Bronchial epithelial cell (primary cell): ENCODE results near the gene MLST8. TPM values are rescaled to one million over a fixed set of nuclear protein-coding genes. Genes with fewer than 3 reads are reported as not detected.
A peak's percentile ranks its signal among the peaks of the same experiment; 100 is the strongest.

Source experiments
- DNase-seq: peaks from one replicate; pipeline ENCODE4 v3.0.0-alpha.2; 2010; ENCODE audit warnings: low read depth
- FAIRE-seq: peaks from 2 replicates; lab custom pipeline; 2011; peaks lifted over from hg19 to GRCh38; lab: Jason Lieb, UNC
- H3K27me3 ChIP-seq: 2 replicates; pipeline ENCODE4 v1.5.1; 2011; ENCODE audit warnings: low read length; ENCODE audit not compliant: control insufficient read depth, insufficient read depth
- H3K36me3 ChIP-seq: 2 replicates; pipeline ENCODE4 v1.5.1; 2011; ENCODE audit warnings: low read length; ENCODE audit not compliant: control insufficient read depth, insufficient read depth
- H3K4me3 ChIP-seq: 2 replicates; pipeline ENCODE4 v1.5.1; 2011; ENCODE audit warnings: mild to moderate bottlenecking, low read depth, low read length, control low read depth
- CTCF ChIP-seq: IDR thresholded peaks from 2 replicates; pipeline ENCODE4 v1.5.1; 2011; ENCODE audit warnings: mild to moderate bottlenecking, moderate library complexity, low read length, control low read depth, inconsistent platforms; ENCODE audit not compliant: insufficient read depth, severe bottlenecking
- total RNA-seq: library from RNA; depleted of rRNA; stranded (reverse); fragments of >200 nt; gene quantifications from 2 replicates; pipeline ENCODE4 v1.2.1, GENCODE V29; 2014

MLST8 gene
- total RNA-seq, 1 donor from 2014 or later, result 11.6 TPM

GRCh38 chr16:2204416-2205103, 694 bp upstream of the MLST8 start:
- Histone ChIP-seq H3K27me3 (no peaks in the 10 kb centered on the region), H3K4me3 (peak overlapping the region; percentile 65), H3K36me3 (peaks cover 14% of the 10 kb centered on the region)
- DNase-seq (no peak), FAIRE-seq (no peak)
- TF ChIP-seq CTCF, result no peak

- peak overlapping the region; percentile 65 for H3K4me3 ChIP-seq
- TF ChIP-seq CTCF, result no peak
- H3K27me3 ChIP-seq, result no peaks in the 10 kb centered on the region
- H3K36me3 ChIP-seq, result peaks cover 15% of the 10 kb centered on the region
- FAIRE-seq (no peak), DNase-seq (no peak)
These were observed 686 bp downstream of the MLST8 start for GRCh38 chr16:2205967-2206313.

GRCh38 chr16:2206420-2206779, 1.1 kb downstream of the MLST8 start:
- H3K36me3 ChIP-seq, result peaks cover 15% of the 10 kb centered on the region
- DNase-seq, result no peak
- FAIRE-seq, result no peak
- H3K27me3 ChIP-seq, result no peaks in the 10 kb centered on the region
- H3K4me3 ChIP-seq, result peak overlapping the region; percentile 65
- TF ChIP-seq CTCF, result no peak

- Histone ChIP-seq H3K27me3 (no peaks in the 10 kb centered on the region), H3K36me3 (peaks cover 17% of the 10 kb centered on the region), H3K4me3 (no peak overlapping the region)
- no peak for FAIRE-seq
- no peak for TF ChIP-seq CTCF
- DNase-seq, result no peak
These were observed 1.7 kb downstream of the MLST8 start for GRCh38 chr16:2206780-2207433.

- DNase-seq (no peak), FAIRE-seq (no peak)
- TF ChIP-seq CTCF, result no peak
- Histone ChIP-seq H3K36me3 (peaks cover 18% of the 10 kb centered on the region), H3K4me3 (no peak overlapping the region), H3K27me3 (no peaks in the 10 kb centered on the region)
These were observed 2.6 kb downstream of the MLST8 start for GRCh38 chr16:2207872-2208271.

GRCh38 chr16:2208308-2208707, 3.1 kb downstream of the MLST8 start:
- no peak overlapping the region for H3K4me3 ChIP-seq
- H3K27me3 ChIP-seq, result no peaks in the 10 kb centered on the region
- no peak for FAIRE-seq
- no peak for TF ChIP-seq CTCF
- peaks cover 18% of the 10 kb centered on the region for H3K36me3 ChIP-seq
- no peak for DNase-seq
